Tongue (tissue), 2 donors: ENCODE data around the gene PTPRH. TPM values are rescaled to one million over a fixed set of nuclear protein-coding genes. Genes with fewer than 3 reads are reported as not detected.
"Not testable (repeated sequence)": the region's sequence is repeated elsewhere in the genome, so short reads cannot be mapped to it uniquely, and the experiment has no call there.

ENCODE experiments used
- DNase-seq: peaks from one replicate; pipeline ENCODE4 v3.0.0-alpha.2; 2015
- total RNA-seq: library from RNA; depleted of rRNA; stranded (reverse); fragments of >200 nt; gene quantifications from one replicate; pipeline ENCODE4 v1.2.3, GENCODE V29; 2014

The PTPRH gene
- total RNA-seq, 1 donor from 2014 or later: 3.9 TPM

- no peak for DNase-seq
Observed at GRCh38 chr19:55186080-55186479, 23.2 kb downstream of the PTPRH start.

- no peak for DNase-seq
Observed at GRCh38 chr19:55181740-55182139, 27.6 kb downstream of the PTPRH start.

GRCh38 chr19:55179606-55180484 is 29.5 kb downstream of the PTPRH start, which contains the start of gene SYT5:
Gene SYT5 (minus strand): TSS chr19:55180289. CDS start chr19:55179041, 1,248 bp downstream.
- peak; percentile 62 for DNase-seq

- DNase-seq: peak; percentile 77
Observed at GRCh38 chr19:55178781-55179599, 30.3 kb downstream of the PTPRH start.

- DNase-seq: no peak
Observed at GRCh38 chr19:55176076-55176475, 33.2 kb downstream of the PTPRH start.

GRCh38 chr19:55175117-55175867 is 34.0 kb downstream of the PTPRH start:
- DNase-seq: no peak

- DNase-seq: no peak
Observed at GRCh38 chr19:55174425-55175116, 34.7 kb downstream of the PTPRH start.

- DNase-seq: no peak
Observed at GRCh38 chr19:55173714-55174409, 35.4 kb downstream of the PTPRH start.

- DNase-seq: no peak
Observed at GRCh38 chr19:55173186-55173713, 36.1 kb downstream of the PTPRH start.

GRCh38 chr19:55172741-55173140 is 36.6 kb downstream of the PTPRH start:
- DNase-seq: no peak

GRCh38 chr19:55172318-55172717 is 37.0 kb downstream of the PTPRH start:
- not testable (repeated sequence) for DNase-seq

- no peak for DNase-seq
Observed at GRCh38 chr19:55171440-55171839, 37.9 kb downstream of the PTPRH start.

GRCh38 chr19:55169136-55169535 is 40.2 kb downstream of the PTPRH start:
- no peak for DNase-seq

- peak; percentile 98 for DNase-seq
Observed at GRCh38 chr19:55166530-55167268, 42.6 kb downstream of the PTPRH start, which contains the start of gene DNAAF3. Gene DNAAF3 (minus strand): TSS chr19:55166613. CDS start chr19:55166413, 200 bp downstream.

GRCh38 chr19:55165952-55166529 is 43.3 kb downstream of the PTPRH start:
- DNase-seq: peak; percentile 69

GRCh38 chr19:55161571-55162322 is 47.6 kb downstream of the PTPRH start:
- DNase-seq: no peak

- no peak for DNase-seq
Observed at GRCh38 chr19:55160986-55161365, 48.3 kb downstream of the PTPRH start.

GRCh38 chr19:55160128-55160985 is 48.9 kb downstream of the PTPRH start:
- DNase-seq: peak; percentile 89
